SHP77 (cell line): Measurements from ENCODE around the gene SYTL1.

Experiments
- DNase-seq, 2 experiments: peaks; one replicate each; lab custom pipeline; 2025; lab: John Stamatoyannopoulos, UW

SYTL1 gene

DNA sequence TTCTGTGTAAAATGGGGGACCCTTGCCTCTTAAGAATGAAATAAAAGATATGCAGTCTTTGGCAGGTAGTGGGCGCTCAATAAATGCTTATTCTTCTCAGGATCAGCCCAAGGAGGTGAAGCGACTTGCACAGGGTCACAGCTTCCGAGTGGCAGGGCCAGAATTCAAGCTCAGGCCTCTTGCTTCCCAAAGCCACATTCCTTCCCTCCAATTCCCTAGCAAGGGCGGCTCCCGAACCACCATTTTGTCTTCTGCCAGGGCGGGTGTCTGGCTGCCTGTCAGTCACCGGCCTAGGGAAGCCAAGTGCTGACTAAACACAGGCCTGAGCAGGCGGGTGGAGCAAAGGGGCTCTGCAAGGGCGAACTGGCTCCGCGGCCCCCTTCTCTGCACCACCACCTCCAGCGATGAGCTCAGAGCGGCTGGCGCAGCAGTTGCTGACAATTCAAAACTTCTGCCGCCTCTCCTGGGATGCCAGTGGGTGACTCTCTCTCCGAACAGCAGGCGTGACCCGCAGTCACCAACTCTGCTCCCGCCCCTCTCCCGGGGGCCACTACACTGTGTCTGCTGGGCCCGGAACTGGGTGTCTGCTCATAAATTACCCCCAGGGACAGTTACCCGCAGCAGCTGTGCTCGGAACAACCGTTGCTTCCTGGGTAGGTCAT is 61.4 kb downstream of the SYTL1 start:
- DNase-seq: no peak
